ENCODE measurements around the gene DNAJB12.

GRCh38 chr10:72330069-72330426, 24.7 kb downstream of the DNAJB12 start:
- no peak for TF ChIP-seq EZH2 (optimal IDR thresholded peaks at IDR 0.05; ENCODE audit: low read depth, low read length)
- no peak for TF ChIP-seq CTCF (IDR thresholded peaks at IDR 0.05; ENCODE audit: low read length)
- no peak for TF ChIP-seq EZH2phosphoT487 (IDR thresholded peaks at IDR 0.05; ENCODE audit: low read length)

Data from MM.1S (cell line).